NCI-H345 (cell line): ENCODE measurements around the gene MRPL50.

ENCODE experiments used
- DNase-seq: peaks from one replicate; lab custom pipeline; 2025; lab: John Stamatoyannopoulos, UW

Gene MRPL50

GRCh38 chr9:101375546-101375945, 22.9 kb downstream of the MRPL50 start:
- no peak for DNase-seq

DNA sequence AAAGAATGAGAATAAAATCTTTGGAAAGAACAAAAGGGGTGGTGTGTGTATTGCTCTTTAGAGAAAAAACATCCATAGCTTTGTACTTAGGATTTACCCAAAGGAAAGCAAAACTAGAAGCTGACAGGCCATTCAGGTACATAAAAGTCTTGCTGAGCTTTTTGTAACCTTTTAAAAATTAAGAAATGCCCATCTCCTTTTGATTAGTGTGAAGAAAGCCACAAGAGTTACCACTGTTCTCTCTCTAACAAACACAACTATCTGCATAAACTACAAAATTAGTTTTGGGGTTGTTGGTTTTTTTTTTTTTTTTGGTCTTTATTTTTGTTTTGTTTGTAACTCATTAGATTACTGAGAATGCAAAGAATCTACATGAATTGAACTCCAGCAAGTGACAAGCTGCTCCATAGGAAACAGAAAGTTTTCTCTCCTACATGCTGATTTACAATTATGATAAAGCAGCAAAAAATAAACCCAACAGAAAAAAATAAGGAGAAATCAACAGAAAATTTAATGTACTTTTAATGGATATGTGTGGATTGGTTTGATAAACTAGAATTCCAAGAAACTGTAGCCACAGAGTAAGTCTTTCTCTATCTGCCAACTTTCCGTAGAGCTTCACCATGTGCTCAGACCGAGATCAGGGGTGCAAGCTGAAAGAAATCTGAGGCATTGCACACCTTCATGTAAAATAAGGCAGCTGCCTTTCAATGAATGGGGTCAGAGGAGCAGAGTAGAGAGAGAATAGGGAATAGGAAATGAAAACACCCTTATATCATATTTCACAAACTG, 25.9 kb downstream of the MRPL50 start:
- DNase-seq: no peak

DNA sequence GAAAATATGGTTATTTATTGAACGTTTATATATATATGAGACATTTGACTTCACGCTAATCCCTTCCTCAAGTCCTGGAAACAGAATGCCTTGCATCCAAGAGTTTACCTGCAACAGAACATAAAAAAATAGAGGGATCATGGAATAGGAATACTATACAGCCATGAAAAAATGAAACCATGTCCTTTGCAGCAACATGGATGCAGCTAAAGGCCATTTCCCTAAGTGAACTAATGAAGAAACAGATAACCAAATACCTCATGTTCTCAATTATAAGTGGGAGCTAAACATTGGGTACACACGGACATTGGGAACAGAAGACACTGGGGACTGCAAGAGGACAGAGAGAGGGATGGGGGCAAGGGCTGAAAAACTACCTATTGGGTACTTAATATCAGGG, 26.6 kb downstream of the MRPL50 start:
- DNase-seq: no peak

- DNase-seq: no peak
Observed at GRCh38 chr9:101369884-101370531, 28.4 kb downstream of the MRPL50 start.

DNA sequence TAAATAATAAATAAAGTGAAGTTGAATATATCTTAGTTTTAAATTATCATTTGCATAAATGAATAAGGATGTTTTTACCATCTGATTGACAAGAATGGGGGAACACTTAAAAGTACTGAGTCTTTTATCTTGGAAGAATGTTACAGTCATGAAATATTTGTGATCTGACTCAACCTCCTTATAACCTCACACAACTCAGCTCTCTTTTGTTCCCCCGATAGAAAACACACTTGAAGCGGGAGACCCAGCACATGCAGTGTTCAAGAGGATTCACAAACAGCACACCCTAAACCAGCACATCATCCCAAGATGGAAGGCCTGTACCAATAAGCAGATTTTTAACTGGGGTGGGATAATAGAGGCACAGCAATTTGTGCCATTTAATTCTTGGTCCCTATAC, 29.1 kb downstream of the MRPL50 start:
- DNase-seq: no peak

DNA sequence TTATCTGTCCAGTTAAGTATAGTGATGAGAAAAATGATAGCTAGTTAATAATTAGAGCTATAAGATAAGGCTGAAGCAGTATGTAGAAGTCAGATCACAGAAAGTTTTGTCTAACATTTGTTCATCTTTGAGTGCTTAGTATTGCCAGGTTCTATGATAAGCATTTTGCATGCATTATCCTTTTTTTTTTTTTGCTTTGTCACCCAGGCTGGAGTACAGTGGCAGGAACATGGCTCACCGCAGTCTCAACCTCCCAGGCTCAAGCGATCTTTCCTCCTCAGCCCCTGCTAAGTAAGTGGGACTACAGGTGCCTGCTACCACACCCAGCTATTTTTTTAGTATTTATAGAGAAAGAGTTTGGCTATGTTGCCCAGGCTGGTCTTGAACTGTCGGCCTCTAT, 31.1 kb downstream of the MRPL50 start:
- no peak for DNase-seq

GRCh38 chr9:101366038-101366756, 32.2 kb downstream of the MRPL50 start:
- no peak for DNase-seq

GRCh38 chr9:101365181-101365580, 33.2 kb downstream of the MRPL50 start:
- no peak for DNase-seq

- no peak for DNase-seq
Observed at GRCh38 chr9:101362450-101362849, 36.0 kb downstream of the MRPL50 start.

GRCh38 chr9:101360647-101361046, 37.8 kb downstream of the MRPL50 start:
- no peak for DNase-seq

DNA sequence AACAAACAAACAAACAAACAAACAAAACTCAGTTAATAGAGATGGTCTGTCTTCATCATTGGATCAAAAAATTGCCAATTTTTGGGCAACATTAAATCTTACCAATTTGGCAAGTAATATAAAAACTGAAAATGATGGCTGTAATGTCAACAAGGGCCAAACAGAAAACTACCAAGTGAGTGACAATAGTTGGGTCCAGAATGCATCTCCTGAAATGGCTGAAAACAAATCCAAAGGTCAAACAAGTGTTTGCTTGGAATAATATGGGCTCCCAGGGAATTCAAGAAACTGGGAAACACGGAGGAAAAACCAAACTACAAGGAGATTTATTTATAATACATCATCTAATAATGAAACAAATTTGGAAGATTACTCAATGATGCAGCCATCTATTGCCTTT, 38.7 kb downstream of the MRPL50 start:
- DNase-seq: no peak

GRCh38 chr9:101356619-101357018, 41.8 kb downstream of the MRPL50 start:
- no peak for DNase-seq

- DNase-seq: no peak
Observed at GRCh38 chr9:101354765-101355708, 43.4 kb downstream of the MRPL50 start.

- DNase-seq: no peak
Observed at GRCh38 chr9:101354143-101354764, 44.2 kb downstream of the MRPL50 start.

GRCh38 chr9:101353683-101354082, 44.7 kb downstream of the MRPL50 start:
- no peak for DNase-seq

GRCh38 chr9:101352892-101353463, 45.4 kb downstream of the MRPL50 start:
- no peak for DNase-seq

GRCh38 chr9:101350285-101350684, 48.1 kb downstream of the MRPL50 start:
- DNase-seq: no peak

GRCh38 chr9:101342595-101342994, 55.8 kb downstream of the MRPL50 start:
- DNase-seq: no peak

DNA sequence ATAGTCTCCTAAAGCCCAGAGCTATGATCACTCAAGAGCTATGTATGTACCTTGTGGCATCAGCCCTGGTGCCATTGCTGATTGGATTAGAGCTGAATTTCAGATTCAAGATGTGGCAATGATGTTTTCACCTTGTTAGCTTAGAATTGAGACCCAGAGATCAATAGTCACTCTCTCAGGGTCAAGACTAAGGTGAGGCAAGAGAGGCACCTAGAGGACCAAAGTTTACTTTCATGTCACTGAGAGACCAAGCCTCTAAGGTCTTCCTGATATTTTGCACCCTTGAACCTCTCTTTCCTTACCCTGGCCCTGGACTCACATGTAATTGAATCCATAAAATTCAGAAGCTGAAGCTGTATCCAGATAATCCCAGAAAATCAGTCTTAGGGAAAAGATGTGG, 56.5 kb downstream of the MRPL50 start:
- no peak for DNase-seq
